ENCODE results near the gene PCNT.

DNA sequence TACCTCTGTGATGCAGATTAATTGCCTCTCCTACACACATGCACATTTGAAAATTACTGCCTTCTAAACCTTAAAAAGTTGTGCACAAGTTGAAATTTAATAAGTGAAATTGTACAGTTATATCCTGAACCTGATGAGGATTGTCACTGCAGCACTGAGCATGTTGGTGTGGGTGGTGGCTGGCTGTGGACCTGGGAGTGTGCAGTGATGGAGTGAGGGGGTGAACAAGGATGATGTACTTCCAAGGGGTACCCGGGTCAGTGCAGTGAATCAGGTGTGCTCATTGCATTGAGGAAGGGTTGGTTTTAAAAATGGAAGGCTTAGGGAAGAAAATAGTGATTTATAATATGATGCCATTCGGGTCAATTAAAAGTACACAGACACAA is 158.9 kb downstream of the PCNT start:
- TF ChIP-seq CTCF (IDR thresholded peaks at IDR 0.05) (no peak), POLR2A (IDR thresholded peaks at IDR 0.05) (no peak)

Data from breast epithelium (tissue), 3 donors.